Neural progenitor cell (in vitro differentiated cells): ENCODE results near the gene GPS1.

ENCODE experiments used
- EZH2 ChIP-seq: fragments of 200-600 bp; sonication (generic); IDR thresholded peaks from 2 replicates; pipeline ENCODE4 v1.6.1; 2017; ENCODE audit warnings: antibody characterized with exemption, mild to moderate bottlenecking, moderate library complexity
- EZH2phosphoT487 ChIP-seq: fragments of 200-600 bp; sonication (generic); IDR thresholded peaks from 2 replicates; pipeline ENCODE4 v1.6.1; 2017; ENCODE audit warnings: antibody characterized with exemption
- TF ChIP-seq, protein P1 (sequence below): fragments of 200-600 bp; sonication (generic); IDR thresholded peaks from 2 replicates; pipeline ENCODE4 v1.5.1; 2017; ENCODE audit warnings: antibody characterized with exemption, mild to moderate bottlenecking

DNA sequence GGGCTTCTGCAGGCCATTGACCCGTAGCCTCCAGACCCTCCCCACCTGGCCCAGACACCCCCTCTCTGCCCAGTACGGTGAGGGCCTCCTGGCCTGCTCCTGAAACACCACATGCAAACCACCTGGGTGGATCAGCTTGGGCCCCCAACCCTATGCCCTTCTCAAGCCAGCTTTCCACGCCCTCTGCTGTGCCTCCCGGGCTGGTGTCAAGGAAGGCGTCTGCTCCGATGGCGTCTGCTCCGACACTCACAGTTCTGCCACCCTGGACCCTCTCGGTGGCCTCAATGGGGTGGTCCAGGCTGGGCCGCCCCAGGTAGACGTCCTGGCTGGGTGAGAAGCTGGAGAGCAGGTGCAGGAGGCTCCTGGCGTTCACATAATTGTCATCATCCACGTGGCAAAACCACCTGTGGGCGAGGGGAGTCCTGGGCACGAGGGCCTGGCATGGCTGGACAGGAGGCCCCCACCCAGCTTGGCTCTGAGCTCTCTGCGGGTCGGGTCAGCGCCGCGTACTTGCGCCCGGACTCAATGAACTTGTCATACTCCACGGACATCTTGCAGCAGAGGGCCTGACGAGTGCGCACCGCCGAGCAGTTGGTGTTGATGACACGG, 1.4 kb upstream of the GPS1 start:
- TF ChIP-seq, protein P1, sequence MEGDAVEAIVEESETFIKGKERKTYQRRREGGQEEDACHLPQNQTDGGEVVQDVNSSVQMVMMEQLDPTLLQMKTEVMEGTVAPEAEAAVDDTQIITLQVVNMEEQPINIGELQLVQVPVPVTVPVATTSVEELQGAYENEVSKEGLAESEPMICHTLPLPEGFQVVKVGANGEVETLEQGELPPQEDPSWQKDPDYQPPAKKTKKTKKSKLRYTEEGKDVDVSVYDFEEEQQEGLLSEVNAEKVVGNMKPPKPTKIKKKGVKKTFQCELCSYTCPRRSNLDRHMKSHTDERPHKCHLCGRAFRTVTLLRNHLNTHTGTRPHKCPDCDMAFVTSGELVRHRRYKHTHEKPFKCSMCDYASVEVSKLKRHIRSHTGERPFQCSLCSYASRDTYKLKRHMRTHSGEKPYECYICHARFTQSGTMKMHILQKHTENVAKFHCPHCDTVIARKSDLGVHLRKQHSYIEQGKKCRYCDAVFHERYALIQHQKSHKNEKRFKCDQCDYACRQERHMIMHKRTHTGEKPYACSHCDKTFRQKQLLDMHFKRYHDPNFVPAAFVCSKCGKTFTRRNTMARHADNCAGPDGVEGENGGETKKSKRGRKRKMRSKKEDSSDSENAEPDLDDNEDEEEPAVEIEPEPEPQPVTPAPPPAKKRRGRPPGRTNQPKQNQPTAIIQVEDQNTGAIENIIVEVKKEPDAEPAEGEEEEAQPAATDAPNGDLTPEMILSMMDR, result no peak
- TF ChIP-seq EZH2, result no peak
- TF ChIP-seq EZH2phosphoT487, result no peak
